Astrocyte (in vitro differentiated cells and primary cell): ENCODE measurements around the gene RBM11. TPM values are rescaled to one million over a fixed set of nuclear protein-coding genes. Genes with fewer than 3 reads are reported as not detected.

ENCODE experiments used
- DNase-seq: peaks from one replicate; pipeline ENCODE4 v3.0.0-alpha.2; 2010; ENCODE audit warnings: low read depth
- FAIRE-seq: peaks from 2 replicates; lab custom pipeline; 2011; peaks lifted over from hg19 to GRCh38; lab: Jason Lieb, UNC
- H2AFZ ChIP-seq: 2 replicates; pipeline ENCODE4 v1.6.0; 2012; ENCODE audit warnings: low read depth, low read length, inconsistent platforms
- H3K27ac ChIP-seq: 2 replicates; pipeline ENCODE4 v1.5.1; 2011; ENCODE audit warnings: low read depth, low read length, inconsistent platforms
- H3K27me3 ChIP-seq: 2 replicates; pipeline ENCODE4 v1.6.0; 2011; ENCODE audit warnings: low read length, inconsistent platforms; ENCODE audit not compliant: insufficient read depth
- H3K36me3 ChIP-seq: 2 replicates; pipeline ENCODE4 v1.5.1; 2011; ENCODE audit warnings: low read length, inconsistent platforms; ENCODE audit not compliant: insufficient read depth
- H3K4me1 ChIP-seq: 2 replicates; pipeline ENCODE4 v1.5.1; 2011; ENCODE audit warnings: low read length, inconsistent platforms; ENCODE audit not compliant: insufficient read depth
- H3K4me2 ChIP-seq: 2 replicates; pipeline ENCODE4 v1.6.0; 2012; ENCODE audit warnings: low read length, inconsistent platforms
- H3K4me3 ChIP-seq: 2 replicates; pipeline ENCODE4 v1.5.1; 2011; ENCODE audit warnings: low read depth, mild to moderate bottlenecking, low read length, inconsistent platforms; ENCODE audit not compliant: insufficient read depth
- H3K79me2 ChIP-seq: 2 replicates; pipeline ENCODE4 v1.6.0; 2012; ENCODE audit warnings: mild to moderate bottlenecking, low read length, inconsistent platforms; ENCODE audit not compliant: insufficient read depth
- H3K9ac ChIP-seq: 2 replicates; pipeline ENCODE4 v1.6.0; 2012; ENCODE audit warnings: mild to moderate bottlenecking, low read length, inconsistent platforms
- H3K9me3 ChIP-seq: 2 replicates; pipeline ENCODE4 v1.5.1; 2012; ENCODE audit warnings: low read depth, mild to moderate bottlenecking, low read length, inconsistent platforms; ENCODE audit not compliant: insufficient read depth
- H4K20me1 ChIP-seq: 2 replicates; pipeline ENCODE4 v1.6.0; 2012; ENCODE audit warnings: low read length, inconsistent platforms; ENCODE audit not compliant: insufficient read depth
- H3K27ac Mint-ChIP-seq: one replicate; pipeline ENCODE4 v1.8.0; 2021; ENCODE audit warnings: mild to moderate bottlenecking, mixed read lengths; ENCODE audit not compliant: unreplicated experiment
- H3K27me3 Mint-ChIP-seq: one replicate; pipeline ENCODE4 v1.8.0; 2021; ENCODE audit warnings: low read depth, mixed read lengths; ENCODE audit not compliant: unreplicated experiment
- H3K36me3 Mint-ChIP-seq: one replicate; pipeline ENCODE4 v1.8.0; 2021; ENCODE audit warnings: low read depth, mixed read lengths; ENCODE audit not compliant: unreplicated experiment
- H3K4me1 Mint-ChIP-seq: one replicate; pipeline ENCODE4 v1.8.0; 2021; ENCODE audit warnings: low read depth, mixed read lengths; ENCODE audit not compliant: unreplicated experiment
- H3K4me3 Mint-ChIP-seq: one replicate; pipeline ENCODE4 v1.8.0; 2021; ENCODE audit warnings: mild to moderate bottlenecking, moderate library complexity, mixed read lengths; ENCODE audit not compliant: unreplicated experiment
- H3K9me3 Mint-ChIP-seq: one replicate; pipeline ENCODE4 v1.8.0; 2021; ENCODE audit warnings: mild to moderate bottlenecking, mixed read lengths; ENCODE audit not compliant: unreplicated experiment
- EZH2 ChIP-seq: IDR thresholded peaks from 2 replicates; pipeline ENCODE4 v1.6.1; 2012; ENCODE audit warnings: mild to moderate bottlenecking, low read length, inconsistent platforms; ENCODE audit not compliant: insufficient read depth
- total RNA-seq: library from RNA; stranded (reverse); gene quantifications from 2 replicates; pipeline ENCODE4 v1.2.1, GENCODE V29; 2021
- TF ChIP-seq, protein P1 (sequence below): IDR thresholded peaks from 2 replicates; pipeline ENCODE4 v1.5.1; 2011; ENCODE audit warnings: low read depth, mild to moderate bottlenecking, inconsistent platforms, low read length, moderate library complexity; ENCODE audit not compliant: insufficient read depth

Gene RBM11
- total RNA-seq, 1 donor from 2014 or later: 3.4 TPM

DNA sequence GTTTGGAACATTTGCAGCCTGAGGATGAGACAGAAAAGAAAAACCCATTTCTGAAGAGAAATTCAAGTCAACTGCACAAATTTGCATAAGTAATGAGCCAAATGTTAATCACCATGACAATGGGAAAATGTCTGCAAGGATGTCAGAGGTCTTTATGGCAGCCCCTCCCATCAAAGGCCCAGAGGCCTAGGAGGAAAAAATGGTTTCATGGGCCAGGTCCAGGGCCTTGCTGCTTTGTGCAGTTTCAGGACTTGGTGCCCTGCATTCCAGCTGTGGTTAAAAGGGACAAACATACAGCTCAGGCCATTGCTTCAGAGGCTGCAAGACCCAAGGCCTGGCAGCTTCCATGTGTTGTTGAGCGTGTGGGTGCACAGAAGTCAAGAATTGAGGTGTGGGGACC lies 13.4 kb downstream of the RBM11 start:
- DNase-seq (no peak), FAIRE-seq (no peak)
- no peaks in the 10 kb centered on the region for H3K36me3 ChIP-seq
- no peak overlapping the region for H3K4me2 ChIP-seq
- H2AFZ ChIP-seq: no peak overlapping the region
- Mint-ChIP-seq H3K27me3 (no peaks in the 10 kb centered on the region), H3K9me3 (peaks cover 11% of the 10 kb centered on the region), H3K4me1 (no peaks in the 10 kb centered on the region), H3K27ac (no peak overlapping the region), H3K4me3 (no peak overlapping the region), H3K36me3 (peaks cover 2% of the 10 kb centered on the region)
- H3K9me3 ChIP-seq: peaks cover 6% of the 10 kb centered on the region
- H3K27me3 ChIP-seq: no peaks in the 10 kb centered on the region
- H3K79me2 ChIP-seq: no peaks in the 10 kb centered on the region
- H3K9ac ChIP-seq: no peak overlapping the region
- no peaks in the 10 kb centered on the region for H4K20me1 ChIP-seq
- H3K4me3 ChIP-seq: no peak overlapping the region
- no peak overlapping the region for H3K27ac ChIP-seq
- TF ChIP-seq EZH2: no peak
- TF ChIP-seq, protein P1, sequence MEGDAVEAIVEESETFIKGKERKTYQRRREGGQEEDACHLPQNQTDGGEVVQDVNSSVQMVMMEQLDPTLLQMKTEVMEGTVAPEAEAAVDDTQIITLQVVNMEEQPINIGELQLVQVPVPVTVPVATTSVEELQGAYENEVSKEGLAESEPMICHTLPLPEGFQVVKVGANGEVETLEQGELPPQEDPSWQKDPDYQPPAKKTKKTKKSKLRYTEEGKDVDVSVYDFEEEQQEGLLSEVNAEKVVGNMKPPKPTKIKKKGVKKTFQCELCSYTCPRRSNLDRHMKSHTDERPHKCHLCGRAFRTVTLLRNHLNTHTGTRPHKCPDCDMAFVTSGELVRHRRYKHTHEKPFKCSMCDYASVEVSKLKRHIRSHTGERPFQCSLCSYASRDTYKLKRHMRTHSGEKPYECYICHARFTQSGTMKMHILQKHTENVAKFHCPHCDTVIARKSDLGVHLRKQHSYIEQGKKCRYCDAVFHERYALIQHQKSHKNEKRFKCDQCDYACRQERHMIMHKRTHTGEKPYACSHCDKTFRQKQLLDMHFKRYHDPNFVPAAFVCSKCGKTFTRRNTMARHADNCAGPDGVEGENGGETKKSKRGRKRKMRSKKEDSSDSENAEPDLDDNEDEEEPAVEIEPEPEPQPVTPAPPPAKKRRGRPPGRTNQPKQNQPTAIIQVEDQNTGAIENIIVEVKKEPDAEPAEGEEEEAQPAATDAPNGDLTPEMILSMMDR: no peak
- H3K4me1 ChIP-seq: no peaks in the 10 kb centered on the region

DNA sequence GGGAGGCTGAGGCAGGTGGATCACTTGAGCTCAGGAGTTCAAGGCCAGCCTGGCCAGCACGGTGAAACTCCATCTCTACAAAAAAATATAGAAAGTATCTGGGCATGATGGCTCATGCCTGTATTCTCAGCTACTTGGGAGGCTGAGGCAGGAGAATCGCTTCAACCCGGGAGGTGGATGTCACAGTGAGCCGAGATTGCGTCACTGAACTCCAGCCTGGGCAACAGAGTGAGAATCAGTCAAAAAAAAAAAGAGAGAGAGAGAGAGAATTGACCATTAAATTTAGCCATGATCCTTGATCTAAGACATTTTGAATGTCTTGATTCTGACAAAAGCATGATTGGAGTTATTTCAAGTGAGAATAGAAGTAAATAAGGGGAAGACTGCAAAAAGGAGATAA lies 19.1 kb downstream of the RBM11 start:
- no peak overlapping the region for H3K27ac Mint-ChIP-seq
- Histone ChIP-seq H3K27me3 (no peaks in the 10 kb centered on the region), H4K20me1 (no peaks in the 10 kb centered on the region), H3K4me3 (no peak overlapping the region), H2AFZ (no peak overlapping the region), H3K9ac (no peak overlapping the region), H3K36me3 (no peaks in the 10 kb centered on the region), H3K4me2 (no peak overlapping the region), H3K4me1 (no peaks in the 10 kb centered on the region), H3K9me3 (peaks cover 6% of the 10 kb centered on the region), H3K79me2 (no peaks in the 10 kb centered on the region), H3K27ac (no peak overlapping the region)
- H3K27me3 Mint-ChIP-seq: no peaks in the 10 kb centered on the region
- FAIRE-seq: no peak
- TF ChIP-seq, protein P1: no peak
- TF ChIP-seq EZH2: no peak
- H3K36me3 Mint-ChIP-seq: no peaks in the 10 kb centered on the region
- peaks cover 5% of the 10 kb centered on the region for H3K9me3 Mint-ChIP-seq
- H3K4me3 Mint-ChIP-seq: no peak overlapping the region
- DNase-seq: no peak
- no peaks in the 10 kb centered on the region for H3K4me1 Mint-ChIP-seq

DNA sequence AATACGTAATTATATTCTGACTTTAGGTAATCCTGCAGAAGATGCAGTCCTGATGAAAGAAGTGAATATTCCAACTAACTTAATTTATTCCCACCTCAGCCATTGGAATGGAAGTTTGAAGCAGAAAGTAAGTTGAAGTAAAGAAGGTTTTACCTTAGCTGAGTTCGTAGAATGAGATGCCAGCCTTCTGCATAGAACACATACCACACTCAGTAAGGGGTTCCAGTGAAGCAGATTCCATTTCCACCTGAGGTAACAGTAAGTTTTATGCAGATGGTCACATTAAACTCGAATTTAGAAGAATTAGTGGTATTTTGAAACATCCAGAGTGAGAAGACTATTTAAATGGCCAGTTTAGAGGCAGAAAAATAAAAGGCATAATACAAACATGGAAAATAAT lies 20.2 kb downstream of the RBM11 start:
- Mint-ChIP-seq H3K36me3 (no peaks in the 10 kb centered on the region), H3K4me3 (no peak overlapping the region), H3K9me3 (no peaks in the 10 kb centered on the region), H3K27ac (no peak overlapping the region), H3K4me1 (no peaks in the 10 kb centered on the region), H3K27me3 (no peaks in the 10 kb centered on the region)
- Histone ChIP-seq H3K9ac (no peak overlapping the region), H3K4me2 (no peak overlapping the region), H3K4me3 (no peak overlapping the region), H2AFZ (no peak overlapping the region), H3K36me3 (no peaks in the 10 kb centered on the region), H3K27me3 (no peaks in the 10 kb centered on the region), H3K9me3 (peaks cover 2% of the 10 kb centered on the region), H3K27ac (no peak overlapping the region), H3K4me1 (no peaks in the 10 kb centered on the region), H4K20me1 (no peaks in the 10 kb centered on the region), H3K79me2 (no peaks in the 10 kb centered on the region)
- DNase-seq (no peak), FAIRE-seq (no peak)
- no peak for TF ChIP-seq EZH2
- TF ChIP-seq, protein P1: no peak
